Measurements from ENCODE around the gene KSR2.
"Not testable (repeated sequence)": the region's sequence is repeated elsewhere in the genome, so short reads cannot be mapped to it uniquely, and the experiment has no call there.

KSR2 gene

GRCh38 chr12:117809509-117809908 lies 159.3 kb downstream of the KSR2 start:
- no peak for DNase-seq

DNA sequence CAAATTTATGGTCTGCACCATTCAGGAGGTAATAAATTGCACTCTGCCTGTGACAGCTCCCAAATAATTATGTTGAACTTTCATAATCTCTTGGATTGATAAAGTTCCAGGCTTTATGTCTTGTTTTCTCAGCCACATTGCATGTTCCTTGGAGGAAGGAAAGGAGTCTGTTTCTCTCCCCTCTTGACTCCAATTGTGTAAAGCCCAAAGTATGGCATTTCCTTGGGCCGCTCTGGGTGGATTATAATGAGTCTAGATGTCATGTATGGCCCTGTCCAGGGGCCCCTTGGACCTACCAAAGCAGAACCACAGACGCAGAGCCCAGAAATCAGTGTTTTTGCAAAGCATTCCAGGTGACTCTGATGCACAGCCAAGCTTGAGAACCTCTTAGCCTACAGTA lies 160.8 kb downstream of the KSR2 start:
- DNase-seq = no peak

- no peak for DNase-seq
These were observed 161.4 kb downstream of the KSR2 start for GRCh38 chr12:117807355-117807754.

GRCh38 chr12:117805865-117806264 lies 162.9 kb downstream of the KSR2 start:
- no peak for DNase-seq

GRCh38 chr12:117803001-117803400 lies 165.8 kb downstream of the KSR2 start:
- no peak for DNase-seq

DNA sequence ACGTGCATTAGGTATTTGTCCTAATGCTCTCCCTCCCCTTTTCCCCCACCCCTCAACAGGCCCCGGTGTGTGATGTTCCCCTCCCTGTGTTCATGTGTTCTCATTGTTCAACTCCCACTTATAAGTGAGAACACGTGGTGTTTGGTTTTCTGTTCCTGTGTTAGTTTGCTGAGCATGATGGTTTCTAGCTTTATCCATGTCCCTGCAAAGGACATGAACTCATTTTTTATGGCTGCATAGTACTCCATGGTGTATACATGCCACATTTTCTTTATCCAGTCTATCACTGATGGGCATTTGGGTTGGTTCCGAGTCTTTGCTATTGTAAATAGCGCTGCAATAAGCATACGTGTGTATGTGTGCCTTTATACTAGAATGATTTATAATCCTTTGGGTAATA lies 168.1 kb downstream of the KSR2 start:
- not testable (repeated sequence) for DNase-seq

GRCh38 chr12:117797202-117797601 lies 171.6 kb downstream of the KSR2 start:
- no peak for DNase-seq

GRCh38 chr12:117792877-117793424 lies 175.8 kb downstream of the KSR2 start:
- DNase-seq = no peak

- no peak for DNase-seq
These were observed 176.3 kb downstream of the KSR2 start for GRCh38 chr12:117792471-117792870.

DNA sequence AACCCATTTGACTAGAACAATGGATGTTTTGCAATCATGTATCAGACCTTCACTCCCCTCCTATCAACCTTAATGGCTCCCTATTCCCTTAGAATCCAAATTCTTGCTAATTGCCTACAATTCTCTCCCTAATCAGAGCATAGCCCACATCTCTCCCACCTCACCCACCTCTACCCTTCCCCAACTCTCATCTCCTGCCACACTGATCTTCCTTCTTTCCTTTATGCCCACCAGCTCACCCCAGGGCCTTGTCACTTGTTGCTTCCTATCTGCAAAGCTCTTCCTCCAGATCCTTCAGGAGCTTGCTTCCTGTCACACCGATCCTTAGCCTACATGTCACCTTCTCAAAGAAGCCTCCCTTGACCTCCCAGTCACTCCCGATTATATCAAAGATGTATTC lies 177.8 kb downstream of the KSR2 start:
- no peak for DNase-seq

- no peak for DNase-seq
These were observed 178.6 kb downstream of the KSR2 start for GRCh38 chr12:117790198-117790597.

DNA sequence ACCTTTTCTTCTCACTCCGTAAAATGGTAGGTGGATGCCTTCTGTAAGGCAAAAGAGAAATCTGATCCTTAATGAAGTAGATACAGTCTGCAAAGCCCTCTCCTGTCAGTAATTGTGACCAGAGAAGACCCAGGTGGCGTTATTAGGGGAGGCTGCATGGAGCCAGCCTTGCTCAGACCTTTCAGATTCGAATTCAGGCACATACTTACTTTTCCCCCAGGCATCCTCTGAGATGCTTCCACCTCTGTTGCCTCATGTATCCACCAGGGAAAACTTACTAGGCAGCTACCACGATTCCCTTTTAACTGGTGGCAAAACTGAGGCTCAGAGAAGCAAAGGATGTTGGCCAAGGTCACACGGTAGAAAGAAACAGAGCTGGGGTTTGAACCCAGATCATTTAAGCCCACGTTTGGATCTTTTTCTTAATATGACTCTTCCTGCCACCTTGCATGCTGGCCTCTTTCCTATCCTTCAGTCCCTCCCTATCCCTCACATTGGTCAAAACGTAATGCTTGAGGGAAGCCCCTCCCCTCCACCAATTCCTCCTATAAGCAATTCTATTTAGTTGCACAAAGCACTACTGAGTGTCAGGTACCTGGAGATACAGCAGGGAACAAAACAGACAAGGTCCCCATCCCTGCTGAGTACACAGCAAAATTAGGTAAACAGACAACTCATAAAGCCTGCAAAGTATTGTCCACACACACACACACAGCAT lies 179.4 kb downstream of the KSR2 start:
- DNase-seq = no peak

DNA sequence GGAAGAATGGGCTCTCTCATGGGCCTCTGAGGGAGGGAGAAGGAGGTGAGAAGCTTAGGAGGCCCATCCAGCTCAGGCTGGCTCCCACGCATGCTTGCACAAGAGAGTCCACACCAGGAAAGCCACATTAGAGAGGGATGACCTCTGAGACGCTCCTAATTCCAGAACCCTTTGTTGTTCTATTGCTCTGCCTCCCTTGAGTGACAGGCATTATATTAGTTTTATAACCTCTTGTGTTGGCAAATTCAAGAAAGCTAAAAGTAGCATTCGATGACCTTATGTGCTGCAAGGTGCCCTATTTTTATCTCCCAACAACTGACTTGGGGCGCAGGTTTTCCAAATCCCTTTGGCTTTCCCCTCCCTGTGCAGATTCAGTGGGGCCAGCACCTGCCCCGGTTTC lies 190.1 kb downstream of the KSR2 start:
- no peak for DNase-seq

GRCh38 chr12:117774941-117775775 lies 193.6 kb downstream of the KSR2 start:
- DNase-seq = no peak

DNA sequence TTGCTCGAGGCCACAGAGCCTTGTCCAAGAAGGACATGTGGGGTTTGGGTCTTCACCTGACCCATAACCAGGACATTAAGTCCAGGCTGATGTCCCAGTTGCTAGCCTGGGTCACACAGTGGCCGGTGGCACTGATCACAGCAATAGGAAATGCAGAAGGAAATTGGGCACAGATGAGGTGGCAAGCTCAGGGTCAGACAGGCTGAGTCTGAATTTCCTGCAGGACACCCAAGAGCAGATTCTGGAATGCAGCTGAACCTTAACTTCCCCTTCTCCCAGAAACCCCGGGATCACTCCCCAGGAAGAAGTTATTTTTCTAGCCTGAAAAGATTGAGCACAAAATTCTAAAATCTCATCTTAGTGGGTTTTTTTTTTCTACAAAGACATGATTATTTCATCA lies 199.9 kb downstream of the KSR2 start:
- no peak for DNase-seq

GRCh38 chr12:117766008-117766407 lies 202.8 kb downstream of the KSR2 start:
- no peak for DNase-seq

DNA sequence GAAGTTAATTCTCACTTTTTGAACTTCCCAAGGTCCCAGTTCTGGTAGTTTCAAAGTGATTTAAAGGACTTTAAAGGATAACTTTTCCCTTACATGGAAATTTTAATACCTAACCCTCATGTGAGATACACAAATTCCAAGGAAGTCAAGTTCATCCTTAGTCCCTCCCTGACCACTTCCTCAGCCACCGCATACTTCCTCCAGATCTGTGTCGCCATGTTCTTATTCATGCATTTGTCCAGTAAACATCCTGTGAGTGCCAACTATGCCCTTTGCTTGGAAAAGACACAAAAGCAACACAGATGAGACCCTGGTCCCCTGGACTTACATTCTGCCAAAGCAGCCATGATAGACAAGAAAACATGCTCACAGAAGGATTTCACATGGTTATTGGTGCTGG lies 206.6 kb downstream of the KSR2 start:
- no peak for DNase-seq

DNA sequence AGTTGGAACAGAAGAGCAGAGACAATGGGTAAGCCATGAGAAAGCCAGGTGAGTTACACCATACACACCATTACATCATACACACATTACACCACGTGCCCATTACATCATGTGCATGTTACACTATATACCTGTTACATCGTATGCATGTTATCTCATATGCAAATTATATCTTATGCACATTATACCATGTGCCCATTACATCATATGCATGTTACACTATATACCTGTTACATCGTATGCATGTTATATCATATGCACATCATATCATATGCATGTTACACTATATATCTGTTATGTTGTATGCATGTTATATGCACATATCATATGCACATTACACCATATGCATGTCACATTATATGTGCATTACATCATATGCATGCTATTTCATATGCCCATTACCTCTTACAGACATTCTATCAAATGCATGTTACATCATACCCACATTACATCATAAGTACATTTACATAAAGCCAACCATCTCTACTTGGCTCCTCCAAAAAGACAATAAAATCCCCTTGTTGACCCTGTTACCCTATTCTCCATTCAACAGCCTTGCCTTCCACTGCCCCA lies 207.2 kb downstream of the KSR2 start:
- no peak for DNase-seq

DNA sequence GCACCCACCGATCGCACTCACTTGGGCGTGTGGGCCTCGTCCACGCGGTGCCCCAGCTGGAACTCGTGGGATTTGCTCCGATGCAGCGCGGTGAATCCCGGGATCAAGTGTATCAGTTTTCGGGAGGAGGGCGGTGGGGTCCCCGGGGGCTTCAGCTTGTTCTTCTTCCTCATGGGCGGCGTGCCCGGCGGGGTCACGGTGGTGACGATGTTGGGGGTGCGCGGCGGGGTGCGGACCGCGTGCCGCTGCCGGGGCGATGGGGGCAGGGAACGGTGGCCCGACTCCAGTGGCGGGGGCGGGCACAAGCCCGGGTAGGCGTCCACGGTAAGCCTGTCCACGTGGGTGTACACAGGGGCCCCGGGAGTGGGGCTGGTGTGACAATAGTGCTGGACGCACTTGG lies 207.8 kb downstream of the KSR2 start:
- no peak for DNase-seq

- no peak for DNase-seq
These were observed 218.1 kb downstream of the KSR2 start for GRCh38 chr12:117750657-117751056.

- no peak for DNase-seq
These were observed 219.4 kb downstream of the KSR2 start for GRCh38 chr12:117749431-117749830.

DNA sequence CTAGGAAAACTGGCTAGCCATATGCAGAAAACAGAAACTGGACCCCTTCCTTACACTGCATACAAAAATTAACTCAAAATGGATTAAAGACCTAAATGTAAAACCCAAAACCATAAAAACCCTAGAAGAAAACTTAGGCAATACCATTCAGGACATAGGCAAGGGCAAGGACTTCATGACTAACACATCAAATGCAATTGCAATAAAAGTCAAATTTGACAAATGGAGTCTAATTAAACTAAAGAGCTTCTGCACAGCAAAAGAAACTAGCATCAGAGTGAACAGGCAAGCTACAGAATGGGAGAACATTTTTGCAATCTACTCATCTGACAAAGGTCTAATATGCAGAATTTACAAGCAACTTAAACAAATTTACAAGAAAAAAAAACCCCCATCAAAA lies 222.4 kb downstream of the KSR2 start:
- not testable (repeated sequence) for DNase-seq

- DNase-seq = no peak
These were observed 224.4 kb downstream of the KSR2 start for GRCh38 chr12:117744418-117744817.

GRCh38 chr12:117743761-117744160 lies 225.0 kb downstream of the KSR2 start:
- DNase-seq = no peak

All from CD4-positive, alpha-beta T cell treated with Interleukin-12 subunit alpha and Interleukin-12 subunit beta, for 1 hour (primary cell).